HepG2 (cell line): ENCODE results near the gene PSMD8. TPM values are rescaled to one million over a fixed set of nuclear protein-coding genes. Genes with fewer than 3 reads are reported as not detected.

Experiments
- FOXA1 ChIP-seq, 2 experiments: fragments of 450-650 bp in 1 of 2; sonication (generic) in 1 of 2; formaldehyde crosslinking in 1 of 2; IDR thresholded peaks; 2 replicates each; pipeline versions ENCODE4 v1.4.0 to v1.6.1; 2016 to 2020; ENCODE audit warnings: missing genetic modification reagents in 1 of 2
- GPN1 ChIP-seq: sonication (generic); formaldehyde crosslinking; IDR thresholded peaks from 2 replicates; pipeline ENCODE4 v1.5.1; 2020; ENCODE audit warnings: missing genetic modification reagents, borderline replicate concordance
- SP1 ChIP-seq, 2 experiments: fragments of 450-650 bp in 1 of 2; sonication (generic) in 1 of 2; formaldehyde crosslinking in 1 of 2; IDR thresholded peaks; 2 replicates each; pipeline versions ENCODE4 v1.4.0 to v1.6.1; 2016 to 2020; ENCODE audit warnings: missing genetic modification reagents in 1 of 2
- ZFP62 ChIP-seq: sonication (generic); formaldehyde crosslinking; IDR thresholded peaks from 2 replicates; pipeline ENCODE4 v1.4.0; 2020; ENCODE audit warnings: missing genetic modification reagents
- ZNF432 ChIP-seq: sonication (generic); formaldehyde crosslinking; IDR thresholded peaks from 2 replicates; pipeline ENCODE4 v1.5.0; 2020; ENCODE audit warnings: missing genetic modification reagents, mild to moderate bottlenecking, borderline replicate concordance
- ZNF44 ChIP-seq: sonication (generic); formaldehyde crosslinking; IDR thresholded peaks from 2 replicates; pipeline ENCODE4 v1.5.1; 2020; ENCODE audit warnings: mild to moderate bottlenecking, missing genetic modification reagents
- ZNF629 ChIP-seq: sonication (generic); formaldehyde crosslinking; conservative IDR thresholded peaks from 2 replicates; pipeline ENCODE4 v1.5.0; 2020; ENCODE audit warnings: missing genetic modification reagents
- polyA plus RNA-seq, 8 experiments: library from polyadenylated mRNA; depleted of rRNA in 3 of 8; stranded (reverse) in 7 of 8; unstranded in 1 of 8; fragments of >200 nt; fragmentation: Illumina TruSeq in 4 of 8; extraction: Trizol in 4 of 8; gene quantifications; 2 replicates each; pipeline versions ENCODE4 v1.2.1 to v1.2.3, GENCODE V29; 2011 to 2016; ENCODE audit warnings: low read depth in 4 of 8, missing spikeins in 1 of 8, mixed read lengths in 1 of 8; ENCODE audit not compliant: insufficient read depth in 1 of 8
- total RNA-seq, 5 experiments: library from RNA; depleted of rRNA; stranded (reverse); fragments of >200 nt; fragmentation: Illumina TruSeq; extraction: Trizol; gene quantifications; 2 replicates each; pipeline ENCODE4 v1.2.3, GENCODE V29; 2016; ENCODE audit warnings: low read depth in 1 of 5
- TF ChIP-seq, protein P1 (sequence below), 2 experiments: sonication (generic) in 1 of 2; formaldehyde crosslinking in 1 of 2; IDR thresholded peaks; 2 replicates each; pipeline versions ENCODE4 v1.4.0 to v1.6.1; 2016 to 2020; ENCODE audit warnings: borderline replicate concordance in 1 of 2, low read depth in 1 of 2, mild to moderate bottlenecking in 1 of 2, missing genetic modification reagents in 1 of 2
- TF ChIP-seq, protein P2 (sequence below), 2 experiments: IDR thresholded peaks; 2 replicates each; pipeline ENCODE4 v1.6.1; 2011 to 2012; ENCODE audit warnings: low read length in 2 of 2, borderline replicate concordance in 1 of 2, low read depth in 1 of 2, mild to moderate bottlenecking in 1 of 2, moderate library complexity in 1 of 2
- TF ChIP-seq, protein P3 (sequence below): sonication (generic); formaldehyde crosslinking; IDR thresholded peaks from 2 replicates; pipeline ENCODE4 v1.8.0; 2022; ENCODE audit warnings: mild to moderate bottlenecking, missing genetic modification reagents
- TF ChIP-seq, protein P4 (sequence below): IDR thresholded peaks from 2 replicates; pipeline ENCODE4 v1.6.1; 2012; ENCODE audit warnings: low read depth, low read length, improper control_type of control experiment
- TF ChIP-seq, protein P5 (sequence below): IDR thresholded peaks from 2 replicates; pipeline ENCODE4 v1.6.1; 2016; ENCODE audit warnings: low read depth
- TF ChIP-seq, protein P6 (sequence below): sonication (generic); formaldehyde crosslinking; IDR thresholded peaks from 2 replicates; pipeline ENCODE4 v1.4.0; 2020; ENCODE audit warnings: low read depth, mild to moderate bottlenecking, missing genetic modification reagents

PSMD8 gene
- total and polyA plus RNA-seq, 2 of the 13 experiments (the other 11 are each of a cell fraction or from before 2014, with no cell fraction given), result 162 to 296 TPM

DNA sequence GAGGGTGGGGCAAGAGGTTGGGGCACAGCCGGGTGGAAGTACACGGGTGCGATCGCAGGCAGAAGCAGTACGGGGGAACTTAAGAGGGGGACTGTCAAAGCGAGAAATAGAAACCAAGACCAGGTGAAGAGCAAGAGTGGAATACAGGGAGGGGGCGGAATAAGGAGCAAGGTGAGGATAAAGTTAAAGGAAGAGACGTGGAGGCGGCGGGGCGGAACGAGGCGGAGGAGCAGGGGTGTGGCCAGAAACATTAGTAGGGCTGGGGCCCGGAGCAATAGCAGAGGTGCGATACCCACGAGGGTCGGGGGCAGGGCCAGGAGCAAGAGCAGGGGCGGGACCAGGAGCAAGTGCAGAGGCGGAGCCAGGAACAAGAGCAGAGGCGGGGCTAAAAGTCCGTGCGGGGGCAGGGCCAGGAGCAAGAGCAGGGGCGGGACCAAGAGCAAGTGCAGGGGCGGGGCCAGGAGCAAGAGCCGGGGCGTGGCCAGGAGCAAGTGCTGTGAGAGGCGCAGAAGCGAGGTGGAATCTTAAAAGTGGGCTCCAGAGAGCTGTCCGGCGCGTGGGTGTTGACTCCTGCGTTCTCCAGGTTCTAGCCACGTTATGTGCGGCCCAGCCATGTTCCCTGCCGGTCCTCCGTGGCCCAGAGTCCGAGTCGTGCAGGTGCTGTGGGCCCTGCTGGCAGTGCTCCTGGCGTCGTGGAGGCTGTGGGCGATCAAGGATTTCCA lies 37.6 kb upstream of the PSMD8 start (continued):
- TF ChIP-seq, protein P1, sequence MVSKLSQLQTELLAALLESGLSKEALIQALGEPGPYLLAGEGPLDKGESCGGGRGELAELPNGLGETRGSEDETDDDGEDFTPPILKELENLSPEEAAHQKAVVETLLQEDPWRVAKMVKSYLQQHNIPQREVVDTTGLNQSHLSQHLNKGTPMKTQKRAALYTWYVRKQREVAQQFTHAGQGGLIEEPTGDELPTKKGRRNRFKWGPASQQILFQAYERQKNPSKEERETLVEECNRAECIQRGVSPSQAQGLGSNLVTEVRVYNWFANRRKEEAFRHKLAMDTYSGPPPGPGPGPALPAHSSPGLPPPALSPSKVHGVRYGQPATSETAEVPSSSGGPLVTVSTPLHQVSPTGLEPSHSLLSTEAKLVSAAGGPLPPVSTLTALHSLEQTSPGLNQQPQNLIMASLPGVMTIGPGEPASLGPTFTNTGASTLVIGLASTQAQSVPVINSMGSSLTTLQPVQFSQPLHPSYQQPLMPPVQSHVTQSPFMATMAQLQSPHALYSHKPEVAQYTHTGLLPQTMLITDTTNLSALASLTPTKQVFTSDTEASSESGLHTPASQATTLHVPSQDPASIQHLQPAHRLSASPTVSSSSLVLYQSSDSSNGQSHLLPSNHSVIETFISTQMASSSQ (IDR thresholded peaks at IDR 0.05; ENCODE audit: low read depth), result no peak
- TF ChIP-seq, protein P1 (CRISPR knock-in tag; IDR thresholded peaks at IDR 0.05; ENCODE audit: borderline replicate concordance), result no peak
- TF ChIP-seq ZNF432 (CRISPR knock-in tag), result no peak
- TF ChIP-seq ZNF629 (CRISPR knock-in tag), result 0 out of 2 replicates have a peak, but pooled peaks have one; percentile 19
- no peak for TF ChIP-seq SP1 (IDR thresholded peaks at IDR 0.05)
- no peak; the same call in 1 of the 2 replicates for TF ChIP-seq SP1 (CRISPR knock-in tag; IDR thresholded peaks at IDR 0.05)
- no peak for TF ChIP-seq ZFP62 (CRISPR knock-in tag)
- TF ChIP-seq, protein P2, sequence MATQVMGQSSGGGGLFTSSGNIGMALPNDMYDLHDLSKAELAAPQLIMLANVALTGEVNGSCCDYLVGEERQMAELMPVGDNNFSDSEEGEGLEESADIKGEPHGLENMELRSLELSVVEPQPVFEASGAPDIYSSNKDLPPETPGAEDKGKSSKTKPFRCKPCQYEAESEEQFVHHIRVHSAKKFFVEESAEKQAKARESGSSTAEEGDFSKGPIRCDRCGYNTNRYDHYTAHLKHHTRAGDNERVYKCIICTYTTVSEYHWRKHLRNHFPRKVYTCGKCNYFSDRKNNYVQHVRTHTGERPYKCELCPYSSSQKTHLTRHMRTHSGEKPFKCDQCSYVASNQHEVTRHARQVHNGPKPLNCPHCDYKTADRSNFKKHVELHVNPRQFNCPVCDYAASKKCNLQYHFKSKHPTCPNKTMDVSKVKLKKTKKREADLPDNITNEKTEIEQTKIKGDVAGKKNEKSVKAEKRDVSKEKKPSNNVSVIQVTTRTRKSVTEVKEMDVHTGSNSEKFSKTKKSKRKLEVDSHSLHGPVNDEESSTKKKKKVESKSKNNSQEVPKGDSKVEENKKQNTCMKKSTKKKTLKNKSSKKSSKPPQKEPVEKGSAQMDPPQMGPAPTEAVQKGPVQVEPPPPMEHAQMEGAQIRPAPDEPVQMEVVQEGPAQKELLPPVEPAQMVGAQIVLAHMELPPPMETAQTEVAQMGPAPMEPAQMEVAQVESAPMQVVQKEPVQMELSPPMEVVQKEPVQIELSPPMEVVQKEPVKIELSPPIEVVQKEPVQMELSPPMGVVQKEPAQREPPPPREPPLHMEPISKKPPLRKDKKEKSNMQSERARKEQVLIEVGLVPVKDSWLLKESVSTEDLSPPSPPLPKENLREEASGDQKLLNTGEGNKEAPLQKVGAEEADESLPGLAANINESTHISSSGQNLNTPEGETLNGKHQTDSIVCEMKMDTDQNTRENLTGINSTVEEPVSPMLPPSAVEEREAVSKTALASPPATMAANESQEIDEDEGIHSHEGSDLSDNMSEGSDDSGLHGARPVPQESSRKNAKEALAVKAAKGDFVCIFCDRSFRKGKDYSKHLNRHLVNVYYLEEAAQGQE (IDR thresholded peaks at IDR 0.05; ENCODE audit: borderline replicate concordance in 1 of 2, low read depth in 1 of 2, low read length in 2 of 2), result no peak; a peak in 1 of 4 replicates
- no peak for TF ChIP-seq FOXA1 (IDR thresholded peaks at IDR 0.05)
- no peak for TF ChIP-seq FOXA1 (CRISPR knock-in tag; IDR thresholded peaks at IDR 0.05)
- TF ChIP-seq, protein P3, sequence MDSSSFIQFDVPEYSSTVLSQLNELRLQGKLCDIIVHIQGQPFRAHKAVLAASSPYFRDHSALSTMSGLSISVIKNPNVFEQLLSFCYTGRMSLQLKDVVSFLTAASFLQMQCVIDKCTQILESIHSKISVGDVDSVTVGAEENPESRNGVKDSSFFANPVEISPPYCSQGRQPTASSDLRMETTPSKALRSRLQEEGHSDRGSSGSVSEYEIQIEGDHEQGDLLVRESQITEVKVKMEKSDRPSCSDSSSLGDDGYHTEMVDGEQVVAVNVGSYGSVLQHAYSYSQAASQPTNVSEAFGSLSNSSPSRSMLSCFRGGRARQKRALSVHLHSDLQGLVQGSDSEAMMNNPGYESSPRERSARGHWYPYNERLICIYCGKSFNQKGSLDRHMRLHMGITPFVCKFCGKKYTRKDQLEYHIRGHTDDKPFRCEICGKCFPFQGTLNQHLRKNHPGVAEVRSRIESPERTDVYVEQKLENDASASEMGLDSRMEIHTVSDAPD (CRISPR knock-in tag), result no peak
- TF ChIP-seq GPN1 (CRISPR knock-in tag), result no peak
- TF ChIP-seq, protein P4, sequence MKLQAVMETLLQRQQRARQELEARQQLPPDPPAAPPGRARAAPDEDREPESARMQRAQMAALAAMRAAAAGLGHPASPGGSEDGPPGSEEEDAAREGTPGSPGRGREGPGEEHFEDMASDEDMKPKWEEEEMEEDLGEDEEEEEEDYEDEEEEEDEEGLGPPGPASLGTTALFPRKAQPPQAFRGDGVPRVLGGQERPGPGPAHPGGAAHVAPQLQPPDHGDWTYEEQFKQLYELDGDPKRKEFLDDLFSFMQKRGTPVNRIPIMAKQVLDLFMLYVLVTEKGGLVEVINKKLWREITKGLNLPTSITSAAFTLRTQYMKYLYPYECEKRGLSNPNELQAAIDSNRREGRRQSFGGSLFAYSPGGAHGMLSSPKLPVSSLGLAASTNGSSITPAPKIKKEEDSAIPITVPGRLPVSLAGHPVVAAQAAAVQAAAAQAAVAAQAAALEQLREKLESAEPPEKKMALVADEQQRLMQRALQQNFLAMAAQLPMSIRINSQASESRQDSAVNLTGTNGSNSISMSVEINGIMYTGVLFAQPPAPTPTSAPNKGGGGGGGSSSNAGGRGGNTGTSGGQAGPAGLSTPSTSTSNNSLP, result no peak
- TF ChIP-seq, protein P5, sequence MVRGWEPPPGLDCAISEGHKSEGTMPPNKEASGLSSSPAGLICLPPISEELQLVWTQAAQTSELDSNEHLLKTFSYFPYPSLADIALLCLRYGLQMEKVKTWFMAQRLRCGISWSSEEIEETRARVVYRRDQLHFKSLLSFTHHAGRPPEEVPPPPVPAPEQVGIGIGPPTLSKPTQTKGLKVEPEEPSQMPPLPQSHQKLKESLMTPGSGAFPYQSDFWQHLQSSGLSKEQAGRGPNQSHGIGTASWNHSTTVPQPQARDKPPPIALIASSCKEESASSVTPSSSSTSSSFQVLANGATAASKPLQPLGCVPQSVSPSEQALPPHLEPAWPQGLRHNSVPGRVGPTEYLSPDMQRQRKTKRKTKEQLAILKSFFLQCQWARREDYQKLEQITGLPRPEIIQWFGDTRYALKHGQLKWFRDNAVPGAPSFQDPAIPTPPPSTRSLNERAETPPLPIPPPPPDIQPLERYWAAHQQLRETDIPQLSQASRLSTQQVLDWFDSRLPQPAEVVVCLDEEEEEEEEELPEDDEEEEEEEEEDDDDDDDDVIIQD (CRISPR knock-in tag), result no peak
- no peak for TF ChIP-seq ZNF44 (CRISPR knock-in tag)
- TF ChIP-seq, protein P6, sequence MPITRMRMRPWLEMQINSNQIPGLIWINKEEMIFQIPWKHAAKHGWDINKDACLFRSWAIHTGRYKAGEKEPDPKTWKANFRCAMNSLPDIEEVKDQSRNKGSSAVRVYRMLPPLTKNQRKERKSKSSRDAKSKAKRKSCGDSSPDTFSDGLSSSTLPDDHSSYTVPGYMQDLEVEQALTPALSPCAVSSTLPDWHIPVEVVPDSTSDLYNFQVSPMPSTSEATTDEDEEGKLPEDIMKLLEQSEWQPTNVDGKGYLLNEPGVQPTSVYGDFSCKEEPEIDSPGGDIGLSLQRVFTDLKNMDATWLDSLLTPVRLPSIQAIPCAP (CRISPR knock-in tag), result no peak
